ENCODE results near the gene BCOR. TPM values are rescaled to one million over a fixed set of nuclear protein-coding genes. Genes with fewer than 3 reads are reported as not detected.

BCOR gene
- total and polyA plus RNA-seq, 9 of the 15 experiments (the other 6 are each of a cell fraction or from before 2014, with no cell fraction given), result 27.5 to 113 (median 37.6) TPM

GRCh38 chrX:40132751-40133150 is 35.0 kb upstream of the BCOR start (continued):
- TF ChIP-seq RCOR1 (IDR thresholded peaks at IDR 0.05; ENCODE audit: borderline replicate concordance in 1 of 2, low read depth in 2 of 2, low read length in 2 of 2) (peak in 1 of 2 experiments; percentile 52; a peak in 1 of 4 replicates), ZBTB7A (IDR thresholded peaks at IDR 0.05; ENCODE audit: borderline replicate concordance, control insufficient read depth, low read depth, low read length) (peak; percentile 40; the same call in 1 of the 2 replicates), MYC (IDR thresholded peaks at IDR 0.05; ENCODE audit: low read depth, low read length) (0 out of 2 replicates have a peak, but pooled peaks have one; percentile 19), MYC (CRISPR knock-in tag; IDR thresholded peaks at IDR 0.05; ENCODE audit: borderline replicate concordance, low read depth) (no peak), RREB1 (CRISPR knock-in tag; IDR thresholded peaks at IDR 0.05) (no peak), MAFK (IDR thresholded peaks at IDR 0.05; ENCODE audit: low read length) (peak; percentile 5; the same call in 1 of the 2 replicates), ZFX (CRISPR knock-in tag; IDR thresholded peaks at IDR 0.05) (peak; percentile 73), ZNF318 (IDR thresholded peaks at IDR 0.05; ENCODE audit: borderline replicate concordance in 1 of 2, low read depth in 1 of 2) (no peak), TCFL5 (CRISPR knock-in tag; conservative IDR thresholded peaks at IDR 0.05) (no peak), WHSC1 (IDR thresholded peaks at IDR 0.05; ENCODE audit: low read length) (no peak)
- TF ChIP-seq, protein P1, sequence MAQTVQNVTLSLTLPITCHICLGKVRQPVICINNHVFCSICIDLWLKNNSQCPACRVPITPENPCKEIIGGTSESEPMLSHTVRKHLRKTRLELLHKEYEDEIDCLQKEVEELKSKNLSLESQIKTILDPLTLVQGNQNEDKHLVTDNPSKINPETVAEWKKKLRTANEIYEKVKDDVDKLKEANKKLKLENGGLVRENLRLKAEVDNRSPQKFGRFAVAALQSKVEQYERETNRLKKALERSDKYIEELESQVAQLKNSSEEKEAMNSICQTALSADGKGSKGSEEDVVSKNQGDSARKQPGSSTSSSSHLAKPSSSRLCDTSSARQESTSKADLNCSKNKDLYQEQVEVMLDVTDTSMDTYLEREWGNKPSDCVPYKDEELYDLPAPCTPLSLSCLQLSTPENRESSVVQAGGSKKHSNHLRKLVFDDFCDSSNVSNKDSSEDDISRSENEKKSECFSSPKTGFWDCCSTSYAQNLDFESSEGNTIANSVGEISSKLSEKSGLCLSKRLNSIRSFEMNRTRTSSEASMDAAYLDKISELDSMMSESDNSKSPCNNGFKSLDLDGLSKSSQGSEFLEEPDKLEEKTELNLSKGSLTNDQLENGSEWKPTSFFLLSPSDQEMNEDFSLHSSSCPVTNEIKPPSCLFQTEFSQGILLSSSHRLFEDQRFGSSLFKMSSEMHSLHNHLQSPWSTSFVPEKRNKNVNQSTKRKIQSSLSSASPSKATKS (CRISPR knock-in tag; IDR thresholded peaks at IDR 0.05), result no peak
